BLaER1 treated with 17β-estradiol and CSF1 and Interleukin-3, amounts not matched to agents 10 nM and 100 nM (cell line): ENCODE data around the gene ATF6B.
A peak's percentile ranks its signal among the peaks of the same experiment; 100 is the strongest.

Experiments used
- H3K27ac ChIP-seq, 11 experiments: shearing (Covaris generic); formaldehyde crosslinking; 2 replicates each; pipeline ENCODE4 v1.8.1; 2022
- H3K27me3 ChIP-seq, 11 experiments: shearing (Covaris generic); formaldehyde crosslinking; 2 replicates each; pipeline ENCODE4 v1.8.1; 2022
- H3K36me3 ChIP-seq, 11 experiments: shearing (Covaris generic); formaldehyde crosslinking; 2 replicates each; pipeline ENCODE4 v1.8.1; 2022
- H3K4me1 ChIP-seq, 10 experiments: shearing (Covaris generic); formaldehyde crosslinking; 2 replicates each; pipeline ENCODE4 v1.8.1; 2022
- H3K4me2 ChIP-seq, 11 experiments: shearing (Covaris generic); formaldehyde crosslinking; 2 replicates each; pipeline ENCODE4 v1.8.1; 2022
- H3K4me3 ChIP-seq, 10 experiments: shearing (Covaris generic); formaldehyde crosslinking; 2 replicates each; pipeline ENCODE4 v1.8.1; 2022
- H3K9ac ChIP-seq, 11 experiments: shearing (Covaris generic); formaldehyde crosslinking; 2 replicates each; pipeline ENCODE4 v1.8.1; 2022
- H3K9me3 ChIP-seq, 11 experiments: shearing (Covaris generic); formaldehyde crosslinking; replicated peaks in 1 of 11; 2 replicates each; pipeline ENCODE4 v1.8.1; 2022
- H4K20me1 ChIP-seq, 11 experiments: shearing (Covaris generic); formaldehyde crosslinking; 2 replicates each; pipeline ENCODE4 v1.8.1; 2022
- Cebpa-rat ChIP-seq, 11 experiments: shearing (Covaris generic); IDR thresholded peaks; 2 replicates each; pipeline ENCODE4 v1.8.1; 2022

The ATF6B gene

DNA sequence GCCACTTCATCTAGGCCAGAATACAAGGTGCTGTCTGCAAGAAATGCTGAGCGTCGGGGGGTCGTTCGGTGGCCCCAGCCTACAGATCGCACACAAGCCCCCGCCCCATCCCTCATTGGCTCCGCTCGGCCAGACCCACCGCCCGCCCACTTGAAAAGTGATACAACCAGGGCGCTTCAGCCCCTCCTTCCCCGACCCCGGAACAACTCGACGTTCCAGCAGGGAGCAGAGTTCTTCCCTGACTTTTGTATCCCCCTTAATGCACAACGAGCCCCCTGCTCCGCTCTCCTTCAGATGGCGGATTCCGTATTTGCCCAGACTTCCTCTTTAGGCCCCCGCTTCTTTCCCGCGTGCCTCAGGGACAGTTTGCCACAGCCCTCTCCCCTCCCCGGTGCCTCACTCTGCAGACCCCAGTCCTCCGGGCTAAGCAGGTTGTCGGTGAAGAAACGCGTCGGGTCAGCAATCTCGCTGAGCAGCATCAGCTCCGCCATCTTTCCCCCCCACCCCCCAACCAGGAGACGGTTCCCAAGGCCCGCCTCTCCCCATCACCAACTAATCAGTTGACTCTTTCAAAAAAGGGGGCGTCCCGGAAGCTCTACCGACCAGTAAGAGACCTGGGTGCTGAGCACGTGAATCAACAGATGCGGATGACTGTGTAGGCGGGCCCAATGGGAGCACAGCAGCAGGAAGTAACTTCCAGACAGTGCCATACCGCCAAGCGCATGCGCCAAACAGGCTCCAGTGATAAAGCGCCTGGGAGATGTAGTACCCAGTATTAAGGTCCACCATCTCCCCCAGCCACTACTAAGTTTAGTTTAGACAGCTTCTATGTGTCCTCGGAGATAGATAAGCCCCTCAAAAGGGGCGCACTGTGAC lies at the start of gene ATF6B:
Gene ATF6B, minus strand, starts transcription at position 530 of the 876 bp plus-strand sequence. Its CDS starts 39 bp downstream, at position 491.
- peak within 1 kb of the TSS; percentile 91 to 99 (median 97) for H3K4me2 ChIP-seq
- H3K36me3 ChIP-seq: peaks cover 34 to 41% (median 39%) of the 10 kb centered on the region in 11 experiments
- H3K27me3 ChIP-seq: no peaks in the 10 kb centered on the region
- no peak for TF ChIP-seq Cebpa-rat (IDR thresholded peaks at IDR 0.05)
- H3K9me3 ChIP-seq: no peaks in the 10 kb centered on the region
- H4K20me1 ChIP-seq: peaks cover 0 to 15% (median 5%) of the 10 kb centered on the region in 11 experiments; a peak in 10 of 22 replicates
- peaks cover 34 to 49% (median 39%) of the 10 kb centered on the region in 10 experiments for H3K4me1 ChIP-seq
- peak within 1 kb of the TSS; percentile 89 to 96 (median 92) for H3K9ac ChIP-seq
- peak within 1 kb of the TSS; percentile 80 to 99 (median 96) for H3K4me3 ChIP-seq
- peak within 1 kb of the TSS; percentile 82 to 93 (median 91) for H3K27ac ChIP-seq

DNA sequence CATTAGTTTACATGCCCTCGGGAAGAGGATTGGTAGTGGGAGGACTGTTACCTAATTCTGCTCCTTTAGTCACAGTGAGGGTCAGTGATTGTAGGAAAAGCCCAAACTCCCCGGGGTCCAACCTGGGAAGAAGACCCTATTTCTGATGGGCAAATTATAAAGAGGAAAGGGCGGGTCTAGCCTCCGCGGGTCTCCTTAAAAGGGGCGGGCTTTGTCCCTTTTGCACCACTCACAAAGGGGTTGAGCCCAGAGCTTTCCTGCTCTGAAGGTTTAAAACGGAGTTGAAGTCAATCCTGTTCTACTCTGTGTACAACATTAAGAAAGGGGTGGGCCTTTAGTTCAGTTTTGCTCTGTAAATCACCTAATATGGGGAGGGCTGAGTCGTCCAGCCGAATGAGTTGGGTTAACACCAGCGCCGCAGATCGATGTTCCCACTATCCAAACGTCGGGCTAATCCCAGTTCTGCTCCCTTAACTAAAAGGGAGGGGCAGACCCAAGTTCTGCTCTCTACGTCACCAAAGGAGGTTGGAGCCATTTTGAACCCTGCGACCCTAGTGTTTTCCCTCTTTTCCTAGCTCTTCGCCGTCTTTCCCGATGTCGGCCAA lies 49.2 kb upstream of the ATF6B start:
- Histone ChIP-seq H3K4me3 (peak overlapping the region; percentile 73 to 90 (median 82)), H3K36me3 (peaks cover 17 to 30% (median 27%) of the 10 kb centered on the region in 11 experiments), H3K4me2 (peak overlapping the region; percentile 88 to 98 (median 92)), H3K27me3 (no peaks in the 10 kb centered on the region), H3K9ac (peak overlapping the region; percentile 81 to 92 (median 90)), H3K4me1 (peaks cover 61 to 83% (median 77%) of the 10 kb centered on the region in 10 experiments), H3K9me3 (no peaks in the 10 kb centered on the region), H4K20me1 (peaks cover 0 to under 1% (median 0%) of the 10 kb centered on the region in 11 experiments; a peak in 1 of 22 replicates), H3K27ac (peak overlapping the region; percentile 80 to 94 (median 90))
- no peak for TF ChIP-seq Cebpa-rat (IDR thresholded peaks at IDR 0.05)

DNA sequence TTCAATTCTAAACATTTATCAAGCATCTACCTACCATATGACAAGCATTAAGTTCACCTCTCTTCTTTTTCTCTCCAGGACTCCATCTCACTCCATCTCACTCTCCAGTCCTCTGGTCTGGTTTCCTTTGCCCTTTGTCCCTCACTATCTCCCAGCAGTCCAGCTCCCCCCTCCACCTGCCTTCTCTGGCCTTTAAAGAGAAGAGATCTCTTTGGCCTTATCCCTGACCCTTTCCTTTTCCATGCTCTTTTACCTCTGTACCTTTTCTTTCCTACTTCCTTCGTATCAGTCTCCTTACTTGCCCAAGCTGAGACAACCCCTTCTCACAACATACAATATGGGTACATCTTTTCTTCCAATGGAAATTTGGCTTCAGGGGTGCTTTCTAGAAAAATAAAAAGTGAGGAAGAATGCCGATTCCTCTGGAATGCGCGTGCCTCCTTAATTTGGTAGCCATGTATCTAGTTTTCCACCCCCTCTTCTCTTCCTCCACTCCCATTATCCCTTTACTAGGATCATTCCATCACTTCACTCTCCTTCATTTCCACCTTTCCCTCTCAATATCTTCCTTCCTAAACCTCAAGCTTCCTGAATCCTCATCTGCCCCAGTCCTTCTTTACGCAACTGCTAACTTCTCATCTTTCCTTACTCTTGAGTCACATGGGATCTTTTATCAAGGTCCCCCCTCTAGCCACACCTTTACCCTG lies 48.6 kb upstream of the ATF6B start:
- Histone ChIP-seq H3K4me1 (peaks cover 61 to 80% (median 73%) of the 10 kb centered on the region in 10 experiments), H3K27me3 (no peaks in the 10 kb centered on the region), H3K4me2 (peak overlapping the region; percentile 88 to 98 (median 92)), H4K20me1 (no peaks in the 10 kb centered on the region; a peak in 1 of 22 replicates), H3K36me3 (peaks cover 12 to 25% (median 21%) of the 10 kb centered on the region in 11 experiments), H3K9ac (peak overlapping the region; percentile 81 to 92 (median 90)), H3K9me3 (no peaks in the 10 kb centered on the region), H3K4me3 (peak overlapping the region; percentile 73 to 90 (median 82)), H3K27ac (peak overlapping the region; percentile 80 to 94 (median 90))
- no peak for TF ChIP-seq Cebpa-rat (IDR thresholded peaks at IDR 0.05)

DNA sequence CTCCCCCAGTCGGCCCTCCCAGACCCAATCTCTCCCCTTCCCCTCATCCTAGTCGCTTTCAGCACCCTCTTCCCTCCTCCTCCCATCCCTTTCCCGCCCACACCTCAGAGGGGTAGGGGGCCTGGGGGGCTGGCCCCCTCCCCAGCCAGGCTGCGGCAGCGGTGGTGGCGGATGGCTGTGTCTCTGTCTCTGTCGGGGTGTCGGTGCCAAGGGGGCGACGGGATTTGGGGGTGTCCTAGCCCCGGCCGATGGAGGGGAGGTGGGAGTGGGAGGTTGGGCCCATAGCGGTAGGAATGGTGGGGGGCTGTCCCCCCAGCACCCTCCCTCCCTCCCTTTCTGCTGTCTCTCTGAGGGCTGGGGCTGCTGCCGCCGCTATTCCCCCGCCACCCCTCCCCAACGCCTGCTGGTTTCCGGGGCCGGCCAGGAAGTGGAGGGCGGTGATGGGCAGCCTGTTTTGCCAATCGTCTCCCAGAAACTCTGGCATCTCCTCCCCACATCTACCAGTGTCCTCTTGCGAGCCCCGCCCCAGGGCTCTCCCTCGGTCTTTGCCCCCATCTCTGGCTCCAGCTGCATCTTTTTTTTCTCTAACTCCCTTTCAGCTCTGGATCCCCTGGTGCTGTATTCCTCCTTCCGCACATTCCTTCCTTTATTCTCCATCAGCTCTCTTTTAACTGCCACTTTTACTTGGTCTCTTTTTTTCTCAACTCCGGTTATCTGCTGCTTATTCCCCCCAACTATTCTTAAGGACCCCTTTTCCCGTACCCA lies 47.8 kb upstream of the ATF6B start, which contains the start of gene AGPAT1:
Gene AGPAT1, minus strand, starts transcription at position 374 of the 765 bp plus-strand sequence. CDS start 4,588 bp downstream, outside the sequence.
- H3K4me3 ChIP-seq: peak within 1 kb of the TSS; percentile 73 to 90 (median 82)
- peak within 1 kb of the TSS; percentile 92 to 100 (median 98) for H3K4me2 ChIP-seq
- H3K9ac ChIP-seq: peak within 1 kb of the TSS; percentile 86 to 92 (median 90)
- H4K20me1 ChIP-seq: no peaks in the 10 kb centered on the region; a peak in 1 of 22 replicates
- H3K27ac ChIP-seq: peak within 1 kb of the TSS; percentile 80 to 94 (median 90)
- TF ChIP-seq Cebpa-rat (IDR thresholded peaks at IDR 0.05): no peak
- H3K27me3 ChIP-seq: no peaks in the 10 kb centered on the region
- no peaks in the 10 kb centered on the region for H3K9me3 ChIP-seq
- H3K4me1 ChIP-seq: peaks cover 61 to 73% (median 69%) of the 10 kb centered on the region in 10 experiments
- H3K36me3 ChIP-seq: peaks cover 10 to 25% (median 18%) of the 10 kb centered on the region in 11 experiments

DNA sequence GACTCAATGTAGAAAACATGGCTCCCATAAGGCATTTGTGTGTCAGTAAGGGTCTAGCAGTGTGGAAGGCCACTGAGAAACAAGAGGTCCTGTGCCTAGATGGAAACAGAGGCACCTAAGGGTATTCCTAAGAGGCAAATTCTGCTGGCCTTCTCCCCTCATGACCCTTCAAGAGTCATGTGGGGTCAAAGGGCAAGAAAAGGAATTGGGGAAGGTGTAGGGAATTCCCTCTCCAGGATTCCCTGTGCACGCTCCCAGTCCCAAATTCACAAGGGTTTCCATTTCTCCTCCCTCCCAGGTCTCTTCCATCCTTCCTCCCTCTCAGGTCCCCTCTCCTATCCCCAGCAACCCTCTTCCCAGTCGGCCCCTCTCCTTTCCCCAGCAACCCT lies 47.3 kb upstream of the ATF6B start:
- Histone ChIP-seq H4K20me1 (no peaks in the 10 kb centered on the region; a peak in 1 of 22 replicates), H3K4me2 (peak overlapping the region; percentile 92 to 100 (median 98)), H3K4me1 (peaks cover 61 to 69% (median 63%) of the 10 kb centered on the region in 10 experiments), H3K27ac (peak overlapping the region; percentile 78 to 94 (median 86)), H3K9ac (peak overlapping the region; percentile 86 to 92 (median 90)), H3K4me3 (peak overlapping the region; percentile 73 to 90 (median 82)), H3K9me3 (no peaks in the 10 kb centered on the region), H3K36me3 (peaks cover 11 to 25% (median 19%) of the 10 kb centered on the region in 11 experiments), H3K27me3 (no peaks in the 10 kb centered on the region)
- no peak for TF ChIP-seq Cebpa-rat (IDR thresholded peaks at IDR 0.05)

DNA sequence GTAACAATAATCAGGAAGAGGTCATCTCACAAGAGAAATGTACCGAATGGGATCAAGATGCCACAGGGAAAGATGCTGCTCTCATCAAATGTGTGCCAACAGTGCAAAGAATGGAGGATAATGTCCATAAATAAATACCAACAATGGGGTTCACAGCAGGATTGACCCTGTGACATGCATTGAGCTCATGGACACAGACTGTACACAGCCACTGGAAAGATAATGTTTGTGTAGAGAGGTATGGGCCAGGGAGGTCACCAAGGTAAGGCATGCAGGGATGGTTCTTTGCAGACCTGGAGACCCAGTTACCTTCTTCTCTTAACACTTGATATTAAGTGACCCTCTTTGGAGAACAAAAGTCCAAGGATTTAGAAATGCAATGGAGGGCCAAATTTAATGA lies 46.4 kb upstream of the ATF6B start:
- Histone ChIP-seq H3K4me3 (peak overlapping the region in 5 of 10 experiments; percentile 79 to 90 (median 86); a peak in 6 of 20 replicates), H4K20me1 (no peaks in the 10 kb centered on the region; a peak in 1 of 22 replicates), H3K4me1 (peaks cover 52 to 64% (median 54%) of the 10 kb centered on the region in 10 experiments), H3K27ac (no peak overlapping the region), H3K9me3 (no peaks in the 10 kb centered on the region), H3K9ac (no peak overlapping the region), H3K36me3 (peaks cover 18 to 25% (median 21%) of the 10 kb centered on the region in 11 experiments), H3K4me2 (peak overlapping the region; percentile 92 to 100 (median 98)), H3K27me3 (no peaks in the 10 kb centered on the region)
- TF ChIP-seq Cebpa-rat (IDR thresholded peaks at IDR 0.05): no peak

DNA sequence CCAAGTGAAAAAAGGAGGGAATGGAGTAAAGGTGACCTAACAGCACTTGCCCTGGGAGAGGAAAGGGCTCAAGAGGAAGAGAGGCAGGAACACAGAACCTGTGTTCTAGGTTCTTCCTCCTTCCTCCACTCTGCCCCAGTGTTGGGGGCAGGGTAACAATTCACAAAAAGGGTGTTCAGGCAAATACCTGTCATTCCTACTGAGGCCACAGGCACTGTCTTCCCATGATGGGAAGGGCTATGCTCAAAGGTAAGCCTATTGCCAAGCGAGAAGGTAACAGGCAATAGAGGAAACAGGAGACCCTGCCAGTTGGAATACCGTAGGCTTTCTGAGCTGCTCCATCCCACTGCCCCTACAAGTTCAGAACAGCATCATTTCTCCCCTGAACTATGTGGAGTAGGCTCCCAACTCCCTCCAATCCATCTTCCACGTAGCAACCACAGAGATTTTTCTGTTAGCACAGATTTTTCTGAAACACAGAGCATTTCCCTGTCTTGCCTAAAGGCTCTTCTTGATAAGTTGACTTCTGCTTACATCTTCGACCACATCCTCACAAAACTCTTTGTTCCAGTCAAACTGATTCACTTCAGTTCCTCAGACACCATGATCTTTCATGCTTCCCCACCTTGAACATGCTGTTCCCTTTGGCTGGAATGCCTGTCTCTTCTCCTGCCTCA lies 45.1 kb upstream of the ATF6B start:
- peak overlapping the region in 1 of 10 experiments; percentile 11; a peak in 2 of 20 replicates for H3K4me3 ChIP-seq
- no peaks in the 10 kb centered on the region for H3K9me3 ChIP-seq
- H3K4me1 ChIP-seq: peaks cover 47 to 58% (median 49%) of the 10 kb centered on the region in 10 experiments
- TF ChIP-seq Cebpa-rat (IDR thresholded peaks at IDR 0.05): no peak
- peak overlapping the region in 6 of 11 experiments; percentile 0 to 20 (median 6); a peak in 4 of 22 replicates for H3K9ac ChIP-seq
- H3K36me3 ChIP-seq: peaks cover 29 to 36% (median 33%) of the 10 kb centered on the region in 11 experiments
- H3K27me3 ChIP-seq: no peaks in the 10 kb centered on the region
- peak overlapping the region in 7 of 11 experiments; percentile 12 to 56 (median 27); a peak in 11 of 22 replicates for H3K27ac ChIP-seq
- peak overlapping the region; percentile 3 to 100 (median 97); a peak in 21 of 22 replicates for H3K4me2 ChIP-seq
- H4K20me1 ChIP-seq: peaks cover 0 to 6% (median 0%) of the 10 kb centered on the region in 11 experiments; a peak in 2 of 22 replicates
